ENCODE results near the gene CGB5. TPM values are rescaled to one million over a fixed set of nuclear protein-coding genes. Genes with fewer than 3 reads are reported as not detected.
"Not testable (repeated sequence)": the region's sequence is repeated elsewhere in the genome, so short reads cannot be mapped to it uniquely, and the experiment has no call there.

CGB5 gene
- total RNA-seq = not detected

DNA sequence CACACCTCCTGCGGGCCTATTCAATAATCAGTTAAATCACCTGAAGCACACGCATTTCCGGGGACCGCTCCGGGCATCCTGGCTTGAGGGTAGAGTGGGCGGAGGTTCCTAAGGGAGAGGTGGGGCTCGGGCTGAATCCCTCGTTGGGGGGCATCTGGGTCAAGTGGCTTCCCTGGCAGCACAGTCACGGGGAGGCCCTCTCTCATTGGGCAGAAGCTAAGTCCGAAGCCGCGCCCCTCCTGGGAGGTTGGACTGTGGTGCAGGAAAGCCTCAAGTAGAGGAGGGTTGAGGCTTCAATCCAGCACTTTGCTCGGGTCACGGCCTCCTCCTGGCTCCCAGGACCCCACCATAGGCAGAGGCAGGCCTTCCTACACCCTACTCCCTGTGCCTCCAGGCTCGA is at the start of gene CGB5:
Gene CGB5, plus strand, starts transcription at position 301 of the 400 bp plus-strand sequence. CDS start 362 bp downstream, outside the sequence.
- intact Hi-C loops (cut with DNase I; ENCODE audit: low total_unique reads); H3K27me3 ChIP-seq; H3K4me1 ChIP-seq; H3K4me3 ChIP-seq; H3K36me3 ChIP-seq; H3K27ac ChIP-seq; DNase-seq (ENCODE audit: low spot score in 2 of 2); H3K9me3 ChIP-seq: not testable (repeated sequence)

DNA sequence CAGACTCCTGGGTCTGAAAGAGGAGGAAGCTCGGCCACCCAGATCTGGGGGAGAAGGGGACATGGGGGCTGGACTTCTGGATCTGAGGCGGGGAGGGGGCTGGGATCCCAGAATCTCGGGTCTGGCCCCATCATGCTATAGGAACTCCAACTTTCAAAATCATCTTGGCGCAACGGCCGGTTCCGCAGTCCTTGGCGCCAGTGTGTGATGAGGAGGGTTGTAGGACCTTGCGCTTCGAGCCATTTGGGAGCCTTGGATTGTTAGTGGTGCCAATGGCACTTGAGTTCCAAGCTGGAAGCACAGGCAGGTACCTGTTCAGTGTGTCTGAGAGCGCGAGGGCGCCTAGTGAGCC is 49.6 kb upstream of the CGB5 start:
- peak overlapping the region; percentile 89 to 93 for H3K27ac ChIP-seq
- peaks cover 10 to 19% of the 10 kb centered on the region in 2 donors for H3K4me1 ChIP-seq
- no peak for DNase-seq (ENCODE audit: low spot score in 2 of 2)
- H3K9me3 ChIP-seq = no peaks in the 10 kb centered on the region
- H3K27me3 ChIP-seq = no peaks in the 10 kb centered on the region
- TF ChIP-seq, protein P1, sequence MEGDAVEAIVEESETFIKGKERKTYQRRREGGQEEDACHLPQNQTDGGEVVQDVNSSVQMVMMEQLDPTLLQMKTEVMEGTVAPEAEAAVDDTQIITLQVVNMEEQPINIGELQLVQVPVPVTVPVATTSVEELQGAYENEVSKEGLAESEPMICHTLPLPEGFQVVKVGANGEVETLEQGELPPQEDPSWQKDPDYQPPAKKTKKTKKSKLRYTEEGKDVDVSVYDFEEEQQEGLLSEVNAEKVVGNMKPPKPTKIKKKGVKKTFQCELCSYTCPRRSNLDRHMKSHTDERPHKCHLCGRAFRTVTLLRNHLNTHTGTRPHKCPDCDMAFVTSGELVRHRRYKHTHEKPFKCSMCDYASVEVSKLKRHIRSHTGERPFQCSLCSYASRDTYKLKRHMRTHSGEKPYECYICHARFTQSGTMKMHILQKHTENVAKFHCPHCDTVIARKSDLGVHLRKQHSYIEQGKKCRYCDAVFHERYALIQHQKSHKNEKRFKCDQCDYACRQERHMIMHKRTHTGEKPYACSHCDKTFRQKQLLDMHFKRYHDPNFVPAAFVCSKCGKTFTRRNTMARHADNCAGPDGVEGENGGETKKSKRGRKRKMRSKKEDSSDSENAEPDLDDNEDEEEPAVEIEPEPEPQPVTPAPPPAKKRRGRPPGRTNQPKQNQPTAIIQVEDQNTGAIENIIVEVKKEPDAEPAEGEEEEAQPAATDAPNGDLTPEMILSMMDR (IDR thresholded peaks at IDR 0.05) = no peak
- intact Hi-C loops (cut with DNase I; ENCODE audit: low total_unique reads) = no loop called here
- H3K4me3 ChIP-seq = peak overlapping the region; percentile 80 to 88 (median 85)
- H3K36me3 ChIP-seq = no peaks in the 10 kb centered on the region

DNA sequence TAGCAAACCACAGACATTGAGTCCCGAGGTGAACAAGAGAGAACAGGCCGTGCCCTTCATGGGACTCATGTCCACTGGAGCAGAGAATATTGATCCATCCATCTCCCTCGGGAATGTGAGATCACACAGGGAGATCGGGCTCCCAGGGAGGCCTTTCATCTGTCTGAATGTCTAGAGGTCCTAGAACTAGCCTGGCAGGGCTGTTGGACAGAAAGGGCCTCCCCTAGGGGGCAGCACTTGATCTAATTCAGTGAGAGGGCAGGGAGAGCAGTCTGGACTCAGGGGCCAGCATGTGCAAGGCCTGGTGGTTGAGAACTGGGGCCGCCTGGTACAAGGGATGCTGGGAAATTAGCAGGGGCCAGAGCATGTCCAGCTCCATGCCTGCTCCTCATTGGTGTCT is 45.7 kb upstream of the CGB5 start:
- intact Hi-C loops (cut with DNase I; ENCODE audit: low total_unique reads) = no loop called here
- TF ChIP-seq, protein P1 (IDR thresholded peaks at IDR 0.05) = no peak
- TF ChIP-seq POLR2AphosphoS5 (IDR thresholded peaks at IDR 0.05) (no peak), POLR2A (IDR thresholded peaks at IDR 0.05) (no peak)
- no peaks in the 10 kb centered on the region for H3K27me3 ChIP-seq
- no peak overlapping the region for H3K4me3 ChIP-seq
- no peaks in the 10 kb centered on the region for H3K9me3 ChIP-seq
- no peak overlapping the region for H3K27ac ChIP-seq
- H3K36me3 ChIP-seq = no peaks in the 10 kb centered on the region
- H3K4me1 ChIP-seq = peaks cover 0 to 2% of the 10 kb centered on the region in 2 donors
- DNase-seq (ENCODE audit: low spot score in 2 of 2) = no peak

DNA sequence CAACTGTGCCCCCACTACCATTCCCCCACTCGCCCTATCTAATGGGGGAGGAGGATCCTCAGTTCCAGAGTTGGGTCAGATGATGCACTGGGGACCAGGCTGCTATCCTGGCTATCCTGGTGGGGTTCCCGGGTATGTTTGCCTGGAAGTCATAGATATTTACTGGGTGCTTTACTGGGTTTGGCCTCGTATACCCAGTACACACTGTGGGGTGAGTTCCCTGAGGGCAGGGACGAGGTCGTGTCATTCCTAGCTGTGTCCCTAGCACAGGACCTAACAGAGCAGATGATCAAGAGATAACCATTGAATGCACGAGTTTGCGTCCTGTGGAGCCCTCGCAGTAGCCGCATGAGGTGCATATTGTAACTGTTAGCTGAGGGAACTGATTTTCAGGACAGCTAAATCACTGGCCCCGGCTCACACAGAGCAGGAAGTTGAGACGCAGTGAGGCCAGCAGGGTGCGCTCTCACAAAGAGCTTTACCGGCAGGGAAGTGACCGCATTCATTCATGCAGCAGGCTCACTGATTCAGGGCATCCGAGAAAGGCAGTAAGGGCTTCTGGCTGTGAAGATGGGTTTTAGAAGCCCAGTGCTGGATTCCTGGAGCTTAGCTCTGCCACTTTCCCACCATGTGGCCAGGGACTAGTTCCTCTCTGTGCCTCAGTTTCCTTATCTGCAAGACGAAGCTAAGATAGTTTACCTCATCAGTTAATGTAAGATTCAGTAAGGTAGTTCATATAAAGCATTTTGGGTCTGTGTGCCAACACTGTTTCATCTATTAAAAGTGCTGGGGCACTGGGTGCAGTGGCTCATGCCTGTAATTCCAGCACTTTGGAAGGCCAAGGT is 43.9 kb upstream of the CGB5 start:
- TF ChIP-seq POLR2A (IDR thresholded peaks at IDR 0.05) = no peak
- TF ChIP-seq, protein P1 (IDR thresholded peaks at IDR 0.05) = peak in 1 of 3 donors; percentile 29
- no peak for TF ChIP-seq POLR2AphosphoS5 (IDR thresholded peaks at IDR 0.05)
- Histone ChIP-seq H3K27ac (no peak overlapping the region), H3K4me1 (no peaks in the 10 kb centered on the region), H3K27me3 (no peaks in the 10 kb centered on the region), H3K9me3 (no peaks in the 10 kb centered on the region), H3K36me3 (no peaks in the 10 kb centered on the region), H3K4me3 (no peak overlapping the region)
- no peak for DNase-seq (ENCODE audit: low spot score in 2 of 2)
- intact Hi-C loops (cut with DNase I; ENCODE audit: low total_unique reads) = no loop called here

DNA sequence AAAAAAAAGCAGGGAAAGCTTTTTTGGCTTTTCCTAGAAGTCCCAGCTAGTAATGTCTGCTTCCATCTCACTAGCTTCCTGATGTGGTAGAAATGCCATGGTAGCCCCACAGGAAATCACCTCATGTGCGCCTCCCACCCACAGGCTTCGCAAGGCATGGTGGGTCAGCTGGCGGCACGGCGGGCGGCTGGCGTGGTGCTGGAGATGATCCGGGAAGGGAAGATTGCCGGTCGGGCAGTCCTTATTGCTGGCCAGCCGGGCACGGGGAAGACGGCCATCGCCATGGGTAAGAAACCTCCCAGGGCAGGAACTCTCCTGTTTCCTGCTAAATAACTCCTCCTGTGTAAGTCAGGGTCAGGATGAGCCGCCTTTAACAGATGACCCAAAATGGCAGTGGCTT is 39.5 kb upstream of the CGB5 start:
- TF ChIP-seq POLR2AphosphoS5 (IDR thresholded peaks at IDR 0.05) = no peak
- no peak for TF ChIP-seq POLR2A (IDR thresholded peaks at IDR 0.05)
- TF ChIP-seq, protein P1 (IDR thresholded peaks at IDR 0.05) = no peak
- DNase-seq (ENCODE audit: low spot score in 2 of 2) = no peak
- Histone ChIP-seq H3K27ac (no peak overlapping the region), H3K9me3 (no peaks in the 10 kb centered on the region), H3K4me1 (no peaks in the 10 kb centered on the region), H3K36me3 (peaks cover 5% of the 10 kb centered on the region), H3K4me3 (no peak overlapping the region), H3K27me3 (no peaks in the 10 kb centered on the region)
- intact Hi-C loops (cut with DNase I; ENCODE audit: low total_unique reads) = no loop called here

All from breast epithelium (tissue), 4 donors.